ENCODE measurements around the gene RIC8B. TPM values are rescaled to one million over a fixed set of nuclear protein-coding genes. Genes with fewer than 3 reads are reported as not detected.
A peak's percentile ranks its signal among the peaks of the same experiment; 100 is the strongest.

RIC8B gene
- total RNA-seq, 1 donor from 2014 or later: 15.3 TPM

- DNase-seq: no peak
Observed at GRCh38 chr12:106759526-106760183, 14.8 kb upstream of the RIC8B start.

- peak; percentile 13 for DNase-seq
Observed at GRCh38 chr12:106760184-106760531, 14.3 kb upstream of the RIC8B start.

GRCh38 chr12:106764220-106764619, 10.3 kb upstream of the RIC8B start:
- no peak for DNase-seq

GRCh38 chr12:106764738-106765137, 9.7 kb upstream of the RIC8B start:
- DNase-seq: no peak

GRCh38 chr12:106766393-106766826, 8.1 kb upstream of the RIC8B start:
- peak; percentile 68 for DNase-seq

- DNase-seq: no peak
Observed at GRCh38 chr12:106767206-106767605, 7.3 kb upstream of the RIC8B start.

- no peak for DNase-seq
Observed at GRCh38 chr12:106767954-106768822, 6.3 kb upstream of the RIC8B start.

- DNase-seq: no peak
Observed at GRCh38 chr12:106769078-106769477, 5.4 kb upstream of the RIC8B start.

GRCh38 chr12:106769546-106769945, 4.9 kb upstream of the RIC8B start:
- no peak for DNase-seq

- DNase-seq: peak; percentile 5
Observed at GRCh38 chr12:106771425-106771824, 3.1 kb upstream of the RIC8B start.

GRCh38 chr12:106773286-106774004, 1.0 kb upstream of the RIC8B start:
- peak; percentile 0 for DNase-seq

- no peak for DNase-seq
Observed at GRCh38 chr12:106774808-106775524, 484 bp downstream of the RIC8B start.

GRCh38 chr12:106776897-106777296, 2.4 kb downstream of the RIC8B start:
- no peak for DNase-seq

GRCh38 chr12:106780010-106780631, 5.6 kb downstream of the RIC8B start:
- DNase-seq: peak; percentile 2

GRCh38 chr12:106782619-106783018, 8.1 kb downstream of the RIC8B start:
- no peak for DNase-seq

- no peak for DNase-seq
Observed at GRCh38 chr12:106783515-106783914, 9.0 kb downstream of the RIC8B start.

GRCh38 chr12:106790020-106790419, 15.5 kb downstream of the RIC8B start:
- no peak for DNase-seq

- peak; percentile 6 for DNase-seq
Observed at GRCh38 chr12:106791531-106791930, 17.0 kb downstream of the RIC8B start.

- DNase-seq: no peak
Observed at GRCh38 chr12:106794369-106794768, 19.9 kb downstream of the RIC8B start.

- no peak for DNase-seq
Observed at GRCh38 chr12:106801167-106801708, 26.8 kb downstream of the RIC8B start.

- DNase-seq: no peak
Observed at GRCh38 chr12:106801830-106802533, 27.5 kb downstream of the RIC8B start.

Data from dermis blood vessel endothelial cell (primary cell).